ENCODE measurements around the gene SP6.

DNA sequence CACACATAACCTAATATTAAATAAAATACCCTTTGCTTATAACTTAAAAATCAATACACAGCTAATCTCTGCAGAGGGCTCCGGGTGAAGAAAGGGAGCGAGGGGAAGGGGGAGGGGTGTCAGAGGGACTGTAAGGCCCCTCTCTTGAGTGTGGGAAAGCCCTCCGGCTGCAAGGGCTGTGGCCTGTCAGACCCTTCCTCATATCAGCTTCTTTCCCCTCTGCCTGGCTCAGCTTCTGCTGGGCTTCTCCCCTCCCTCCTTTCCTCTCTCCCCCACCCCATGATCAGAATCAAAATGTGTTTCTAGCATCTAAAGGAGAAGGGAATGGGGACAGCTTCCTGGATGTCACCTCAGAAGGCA lies 5.3 kb downstream of the SP6 start:
- TF ChIP-seq, protein P1, sequence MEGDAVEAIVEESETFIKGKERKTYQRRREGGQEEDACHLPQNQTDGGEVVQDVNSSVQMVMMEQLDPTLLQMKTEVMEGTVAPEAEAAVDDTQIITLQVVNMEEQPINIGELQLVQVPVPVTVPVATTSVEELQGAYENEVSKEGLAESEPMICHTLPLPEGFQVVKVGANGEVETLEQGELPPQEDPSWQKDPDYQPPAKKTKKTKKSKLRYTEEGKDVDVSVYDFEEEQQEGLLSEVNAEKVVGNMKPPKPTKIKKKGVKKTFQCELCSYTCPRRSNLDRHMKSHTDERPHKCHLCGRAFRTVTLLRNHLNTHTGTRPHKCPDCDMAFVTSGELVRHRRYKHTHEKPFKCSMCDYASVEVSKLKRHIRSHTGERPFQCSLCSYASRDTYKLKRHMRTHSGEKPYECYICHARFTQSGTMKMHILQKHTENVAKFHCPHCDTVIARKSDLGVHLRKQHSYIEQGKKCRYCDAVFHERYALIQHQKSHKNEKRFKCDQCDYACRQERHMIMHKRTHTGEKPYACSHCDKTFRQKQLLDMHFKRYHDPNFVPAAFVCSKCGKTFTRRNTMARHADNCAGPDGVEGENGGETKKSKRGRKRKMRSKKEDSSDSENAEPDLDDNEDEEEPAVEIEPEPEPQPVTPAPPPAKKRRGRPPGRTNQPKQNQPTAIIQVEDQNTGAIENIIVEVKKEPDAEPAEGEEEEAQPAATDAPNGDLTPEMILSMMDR (IDR thresholded peaks at IDR 0.05 in 2 of 3, conservative IDR thresholded peaks at IDR 0.05 in 1 of 3; ENCODE audit: borderline replicate concordance in 1 of 3, insufficient read depth in 1 of 3, low read depth in 2 of 3, low read length in 2 of 3): no peak
- TF ChIP-seq RAD21 (IDR thresholded peaks at IDR 0.05; ENCODE audit: low read depth) (no peak), POLR2A (IDR thresholded peaks at IDR 0.05; ENCODE audit: borderline replicate concordance, extremely low read depth, insufficient read depth, insufficient read length) (no peak), CEBPB (IDR thresholded peaks at IDR 0.05; ENCODE audit: low read depth) (no peak), TCF7L2 (IDR thresholded peaks at IDR 0.05; ENCODE audit: borderline replicate concordance, extremely low read depth, insufficient read depth, insufficient read length) (no peak), JUND (IDR thresholded peaks at IDR 0.05) (no peak), ZNF274 (IDR thresholded peaks at IDR 0.05; ENCODE audit: low read depth, low read length) (no peak)
- TF ChIP-seq, protein P2, sequence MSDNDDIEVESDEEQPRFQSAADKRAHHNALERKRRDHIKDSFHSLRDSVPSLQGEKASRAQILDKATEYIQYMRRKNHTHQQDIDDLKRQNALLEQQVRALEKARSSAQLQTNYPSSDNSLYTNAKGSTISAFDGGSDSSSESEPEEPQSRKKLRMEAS (IDR thresholded peaks at IDR 0.05): no peak

Measured in HCT116 (cell line).